CD14-positive monocyte (primary cell): ENCODE results near the gene LCE7A. TPM values are rescaled to one million over a fixed set of nuclear protein-coding genes. Genes with fewer than 3 reads are reported as not detected.

Experiments used
- DNase-seq, 3 donors: peaks; one replicate each; pipeline ENCODE4 v3.0.0-alpha.2; 2011 to 2022
- H2AFZ ChIP-seq: 2 replicates; pipeline ENCODE4 v1.6.0; 2012; ENCODE audit warnings: mild to moderate bottlenecking, low read depth, low read length, inconsistent platforms; ENCODE audit not compliant: insufficient read depth, poor library complexity, severe bottlenecking
- H3K27ac ChIP-seq, 2 donors: 1 replicate in 1 of 2; 2 replicates in 1 of 2; pipeline ENCODE4 v1.5.1; 2012 to 2013; ENCODE audit warnings: low read length in 2 of 2, control low read depth in 1 of 2, inconsistent platforms in 1 of 2, low read depth in 1 of 2, mild to moderate bottlenecking in 1 of 2
- H3K27me3 ChIP-seq, 2 donors: one replicate each; pipeline versions ENCODE4 v1.6.0 to v1.6.1; 2011 to 2013; ENCODE audit warnings: low read length in 2 of 2; ENCODE audit not compliant: control insufficient read depth in 2 of 2, insufficient read depth in 2 of 2
- H3K36me3 ChIP-seq, 2 donors: replicated peaks in 1 of 2; 1 replicate in 1 of 2; 2 replicates in 1 of 2; pipeline versions ENCODE4 v1.5.1 to v1.6.1; 2012 to 2013; ENCODE audit warnings: low read length in 2 of 2, control low read depth in 1 of 2, inconsistent platforms in 1 of 2, mild to moderate bottlenecking in 1 of 2; ENCODE audit not compliant: insufficient read depth in 2 of 2, control insufficient read depth in 1 of 2
- H3K4me1 ChIP-seq, 2 donors: 1 replicate in 1 of 2; 2 replicates in 1 of 2; pipeline versions ENCODE4 v1.5.1 to v1.6.1; 2012 to 2013; ENCODE audit warnings: low read length in 2 of 2, control low read depth in 1 of 2, inconsistent platforms in 1 of 2, mild to moderate bottlenecking in 1 of 2, moderate library complexity in 1 of 2; ENCODE audit not compliant: insufficient read depth in 2 of 2, control insufficient read depth in 1 of 2
- H3K4me2 ChIP-seq: replicated peaks from 2 replicates; pipeline ENCODE3; 2012; ENCODE audit warnings: low read length, moderate library complexity, mild to moderate bottlenecking; ENCODE audit not compliant: poor library complexity, severe bottlenecking; ENCODE audit errors: extremely low read depth
- H3K4me3 ChIP-seq, 3 experiments: fragments of 200-600 bp in 1 of 3; sonication (generic) in 1 of 3; replicated peaks in 1 of 3; 1 replicate in 2 of 3; 2 replicates in 1 of 3; pipeline ENCODE4 v1.5.1; 2011 to 2013; ENCODE audit warnings: low read length in 3 of 3, mild to moderate bottlenecking in 3 of 3, control low read depth in 2 of 3, low read depth in 2 of 3, inconsistent platforms in 1 of 3, moderate library complexity in 1 of 3
- H3K79me2 ChIP-seq: 2 replicates; pipeline ENCODE4 v1.6.0; 2012; ENCODE audit warnings: mild to moderate bottlenecking, control low read depth, inconsistent platforms, low read length, moderate library complexity; ENCODE audit not compliant: insufficient read depth
- H3K9ac ChIP-seq: 2 replicates; pipeline ENCODE4 v1.6.0; 2017; ENCODE audit warnings: low read length, mild to moderate bottlenecking; ENCODE audit not compliant: insufficient read depth, poor library complexity, severe bottlenecking
- H3K9me3 ChIP-seq, 2 donors: replicated peaks in 1 of 2; 1 replicate in 1 of 2; 2 replicates in 1 of 2; pipeline versions ENCODE4 v1.5.1 to v1.6.1; 2012 to 2013; ENCODE audit warnings: low read length in 2 of 2, control low read depth in 1 of 2; ENCODE audit not compliant: control insufficient read depth in 1 of 2, insufficient read depth in 1 of 2
- H4K20me1 ChIP-seq: 2 replicates; pipeline ENCODE4 v1.6.0; 2012; ENCODE audit warnings: mild to moderate bottlenecking, low read length, control low read depth, moderate library complexity; ENCODE audit not compliant: insufficient read depth
- H3K27ac Mint-ChIP-seq, 7 donors: one replicate each; pipeline ENCODE4 v1.8.0; 2020; ENCODE audit warnings: mild to moderate bottlenecking in 7 of 7, mixed read lengths in 7 of 7, moderate library complexity in 6 of 7, inconsistent platforms in 2 of 7
- H3K27me3 Mint-ChIP-seq, 3 donors: one replicate each; pipeline ENCODE4 v1.8.0; 2021 to 2022; ENCODE audit warnings: low read depth in 3 of 3, mild to moderate bottlenecking in 3 of 3, mixed read lengths in 3 of 3, moderate library complexity in 3 of 3, inconsistent platforms in 1 of 3
- H3K36me3 Mint-ChIP-seq, 2 donors: one replicate each; pipeline ENCODE4 v1.8.0; 2020; ENCODE audit warnings: mixed read lengths in 2 of 2, inconsistent platforms in 1 of 2, mild to moderate bottlenecking in 1 of 2
- H3K4me1 Mint-ChIP-seq: one replicate; pipeline ENCODE4 v1.8.0; 2020; ENCODE audit warnings: mild to moderate bottlenecking, mixed read lengths
- H3K4me3 Mint-ChIP-seq, 2 donors: one replicate each; pipeline ENCODE4 v1.8.0; 2020; ENCODE audit warnings: mild to moderate bottlenecking in 2 of 2, mixed read lengths in 2 of 2, moderate library complexity in 1 of 2
- H3K9me3 Mint-ChIP-seq, 7 donors: one replicate each; pipeline ENCODE4 v1.8.0; 2020 to 2022; ENCODE audit warnings: mixed read lengths in 7 of 7, mild to moderate bottlenecking in 6 of 7, moderate library complexity in 6 of 7, inconsistent platforms in 2 of 7
- WGBS: methylation state at CpG from one replicate; pipeline ENCODE4 v1.1.5; 2013; ENCODE audit warnings: missing lambda C conversion rate; ENCODE audit not compliant: insufficient coverage; 5-methylcytosine and 5-hydroxymethylcytosine counted together
- intact Hi-C, 2 donors: fragments of 100-400 bp; cut with micrococcal nuclease; formaldehyde crosslinking; loops; one replicate each; pipeline versions ENCODE4 v1.15.0 to v1.15.1; 2023
- polyA plus RNA-seq, 3 donors: library from polyadenylated mRNA; depleted of rRNA in 1 of 3; unstranded in 2 of 3; stranded (reverse) in 1 of 3; fragments of 300-500 nt in 2 of 3; fragments of >200 nt in 1 of 3; fragmentation: Illumina TruSeq in 2 of 3; gene quantifications; 1 replicate in 2 of 3; 2 replicates in 1 of 3; pipeline ENCODE4 v1.2.3, GENCODE V29; 2012 to 2021
- TF ChIP-seq, protein P1 (sequence below): fragments of 200-600 bp; IDR thresholded peaks from one replicate; pipeline ENCODE4 v1.8.0; 2022; ENCODE audit warnings: antibody characterized with exemption, mild to moderate bottlenecking

LCE7A gene
- polyA plus RNA-seq, 3 donors, result not detected

DNA sequence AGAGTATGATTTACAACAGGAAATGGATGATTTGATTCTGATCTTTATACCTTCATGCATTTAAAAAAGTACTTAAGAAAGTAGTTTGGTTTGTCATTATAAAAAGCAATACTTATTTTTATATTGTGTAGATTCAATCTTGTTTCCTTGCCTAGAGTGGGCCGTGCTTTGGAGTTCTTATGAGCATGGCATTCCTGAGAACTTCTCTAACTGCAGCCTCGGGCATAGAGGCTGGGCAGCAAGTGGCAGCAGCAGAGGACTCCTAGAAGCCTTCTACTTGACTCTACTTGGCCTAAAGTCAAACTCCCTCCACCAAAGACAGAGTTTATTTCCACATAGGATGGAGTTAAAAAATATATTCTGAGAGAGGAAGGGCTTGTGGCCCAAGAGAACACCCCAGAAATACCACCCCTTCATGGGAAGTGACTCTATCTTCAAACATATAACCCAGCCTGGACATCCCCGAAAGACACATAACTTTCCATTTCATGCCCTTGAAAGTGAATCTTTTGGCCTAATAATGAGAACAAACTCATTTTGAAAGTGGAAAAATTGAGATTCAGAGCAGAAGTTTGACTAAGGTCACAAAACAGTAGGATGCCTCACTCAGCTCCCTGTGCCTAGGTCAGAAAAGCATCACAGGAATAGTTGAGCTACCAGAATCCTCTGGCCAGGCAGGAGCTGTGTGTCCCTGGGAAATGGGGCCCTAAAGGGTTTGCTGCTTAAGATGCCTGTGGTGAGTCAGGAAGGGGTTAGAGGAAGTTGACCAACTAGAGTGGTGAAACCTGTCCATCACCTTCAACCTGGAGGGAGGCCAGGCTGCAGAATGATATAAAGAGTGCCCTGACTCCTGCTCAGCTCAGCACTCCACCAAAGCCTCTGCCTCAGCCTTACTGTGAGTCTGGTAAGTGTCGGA is 48.1 kb downstream of the LCE7A start, which contains the start of gene IVL:
TSS of gene IVL (plus strand) at position 861 of the 916 bp plus-strand sequence. CDS start 1,252 bp downstream, outside the sequence.
- H3K27ac Mint-ChIP-seq, result peak within 1 kb of the TSS in 1 of 7 donors; percentile 37
- Histone ChIP-seq H4K20me1 (no peaks in the 10 kb centered on the region), H3K27ac (no peak within 1 kb of the TSS), H3K9me3 (no peaks in the 10 kb centered on the region), H3K4me2 (no peak within 1 kb of the TSS), H3K79me2 (no peaks in the 10 kb centered on the region), H3K4me3 (no peak within 1 kb of the TSS), H3K4me1 (no peaks in the 10 kb centered on the region), H2AFZ (no peak within 1 kb of the TSS), H3K36me3 (no peaks in the 10 kb centered on the region), H3K9ac (no peak within 1 kb of the TSS), H3K27me3 (peaks cover 0 to under 1% of the 10 kb centered on the region in 2 donors)
- H3K36me3 Mint-ChIP-seq, result no peaks in the 10 kb centered on the region
- H3K4me3 Mint-ChIP-seq, result no peak within 1 kb of the TSS
- peaks cover 5 to 19% (median 8%) of the 10 kb centered on the region in 3 donors for H3K27me3 Mint-ChIP-seq
- peaks cover 0 to 5% (median 0%) of the 10 kb centered on the region in 7 donors for H3K9me3 Mint-ChIP-seq
- intact Hi-C loops, result no loop called here
- WGBS, result no CpG with 5 or more reads among the region's 4 CpGs
- DNase-seq, result no peak
- TF ChIP-seq, protein P1, sequence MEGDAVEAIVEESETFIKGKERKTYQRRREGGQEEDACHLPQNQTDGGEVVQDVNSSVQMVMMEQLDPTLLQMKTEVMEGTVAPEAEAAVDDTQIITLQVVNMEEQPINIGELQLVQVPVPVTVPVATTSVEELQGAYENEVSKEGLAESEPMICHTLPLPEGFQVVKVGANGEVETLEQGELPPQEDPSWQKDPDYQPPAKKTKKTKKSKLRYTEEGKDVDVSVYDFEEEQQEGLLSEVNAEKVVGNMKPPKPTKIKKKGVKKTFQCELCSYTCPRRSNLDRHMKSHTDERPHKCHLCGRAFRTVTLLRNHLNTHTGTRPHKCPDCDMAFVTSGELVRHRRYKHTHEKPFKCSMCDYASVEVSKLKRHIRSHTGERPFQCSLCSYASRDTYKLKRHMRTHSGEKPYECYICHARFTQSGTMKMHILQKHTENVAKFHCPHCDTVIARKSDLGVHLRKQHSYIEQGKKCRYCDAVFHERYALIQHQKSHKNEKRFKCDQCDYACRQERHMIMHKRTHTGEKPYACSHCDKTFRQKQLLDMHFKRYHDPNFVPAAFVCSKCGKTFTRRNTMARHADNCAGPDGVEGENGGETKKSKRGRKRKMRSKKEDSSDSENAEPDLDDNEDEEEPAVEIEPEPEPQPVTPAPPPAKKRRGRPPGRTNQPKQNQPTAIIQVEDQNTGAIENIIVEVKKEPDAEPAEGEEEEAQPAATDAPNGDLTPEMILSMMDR, result no peak
- no peaks in the 10 kb centered on the region for H3K4me1 Mint-ChIP-seq

DNA sequence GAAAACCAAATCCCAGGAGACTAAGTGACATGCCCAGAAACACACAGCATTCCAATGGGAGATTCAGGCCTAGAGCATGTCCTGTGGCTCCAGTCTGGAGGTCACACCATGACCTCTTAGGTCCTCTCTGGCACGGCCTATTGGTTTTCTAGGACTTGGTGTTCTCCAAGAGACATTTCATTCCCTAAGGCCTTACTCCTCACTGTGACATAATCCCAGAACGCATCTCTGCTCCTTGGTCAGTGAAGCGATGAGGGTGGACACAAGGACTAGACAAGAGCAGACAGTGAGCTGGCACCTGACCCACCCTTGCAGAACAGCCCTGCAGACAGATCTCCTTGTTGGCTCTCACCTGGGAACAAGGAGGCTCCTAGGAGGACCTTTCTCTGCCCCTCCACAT is 49.4 kb downstream of the LCE7A start:
- H3K4me3 ChIP-seq, result no peak overlapping the region
- H3K4me2 ChIP-seq, result no peak overlapping the region
- no peaks in the 10 kb centered on the region for H3K4me1 ChIP-seq
- H3K9me3 ChIP-seq, result no peaks in the 10 kb centered on the region
- no peaks in the 10 kb centered on the region for H3K79me2 ChIP-seq
- H3K9ac ChIP-seq, result no peak overlapping the region
- H2AFZ ChIP-seq, result no peak overlapping the region
- H3K27me3 ChIP-seq, result peaks cover 0 to 3% of the 10 kb centered on the region in 2 donors
- Mint-ChIP-seq H3K4me1 (no peaks in the 10 kb centered on the region), H3K27me3 (peaks cover 5 to 19% (median 9%) of the 10 kb centered on the region in 3 donors), H3K27ac (no peak overlapping the region), H3K4me3 (no peak overlapping the region), H3K9me3 (peaks cover 0 to 5% (median 0%) of the 10 kb centered on the region in 7 donors), H3K36me3 (no peaks in the 10 kb centered on the region)
- no peak overlapping the region for H3K27ac ChIP-seq
- H3K36me3 ChIP-seq, result no peaks in the 10 kb centered on the region
- 90% methylated on average over 3 of the region's 3 CpGs for WGBS
- TF ChIP-seq, protein P1, result no peak
- intact Hi-C loops, result no loop called here
- H4K20me1 ChIP-seq, result no peaks in the 10 kb centered on the region
- no peak for DNase-seq

Other genes with a start within 250 kb of the LCE7A start
- not detected for gene LCE3B, start 246.2 kb upstream of the LCE7A start, polyA plus RNA-seq
- not detected for gene LCE3A, start 236.9 kb upstream of the LCE7A start, polyA plus RNA-seq
- gene LCE2D, start 196.6 kb upstream of the LCE7A start, polyA plus RNA-seq, result not detected
- gene LCE2C, start 184.7 kb upstream of the LCE7A start, polyA plus RNA-seq, result not detected
- gene LCE2B, start 173.9 kb upstream of the LCE7A start, polyA plus RNA-seq, result not detected
- not detected for gene LCE2A, start 161.7 kb upstream of the LCE7A start, polyA plus RNA-seq
- not detected for gene LCE4A, start 151.8 kb upstream of the LCE7A start, polyA plus RNA-seq
- gene KPRP, start 102.0 kb upstream of the LCE7A start, polyA plus RNA-seq, result not detected
- not detected for gene LCE1F, start 84.9 kb upstream of the LCE7A start, polyA plus RNA-seq
- not detected for gene LCE1E, start 73.7 kb upstream of the LCE7A start, polyA plus RNA-seq
- not detected for gene LCE1D, start 63.3 kb upstream of the LCE7A start, polyA plus RNA-seq
- gene LCE1C, start 53.3 kb upstream of the LCE7A start, polyA plus RNA-seq, result not detected
- not detected for gene LCE1B, start 48.0 kb upstream of the LCE7A start, polyA plus RNA-seq
- not detected for gene LCE1A, start 32.5 kb upstream of the LCE7A start, polyA plus RNA-seq
- gene LCE6A, start 17.1 kb upstream of the LCE7A start, polyA plus RNA-seq, result not detected
- not detected for gene SMCP, start 18.3 kb downstream of the LCE7A start, polyA plus RNA-seq
- gene IVL, start 48.5 kb downstream of the LCE7A start, polyA plus RNA-seq, result not detected
- gene SPRR5, start 87.2 kb downstream of the LCE7A start, polyA plus RNA-seq, result not detected
- not detected for gene SPRR4, start 110.7 kb downstream of the LCE7A start, polyA plus RNA-seq
- not detected for gene SPRR1A, start 124.1 kb downstream of the LCE7A start, polyA plus RNA-seq
- gene SPRR3, start 141.8 kb downstream of the LCE7A start, polyA plus RNA-seq, result not detected
- gene SPRR1B, start 171.2 kb downstream of the LCE7A start, polyA plus RNA-seq, result not detected
- not detected for gene SPRR2D, start 181.1 kb downstream of the LCE7A start, polyA plus RNA-seq
- not detected for gene SPRR2A, start 197.5 kb downstream of the LCE7A start, polyA plus RNA-seq
- gene SPRR2B, start 211.6 kb downstream of the LCE7A start, polyA plus RNA-seq, result not detected
- gene SPRR2E, start 234.5 kb downstream of the LCE7A start, polyA plus RNA-seq, result not detected